Cardiac fibroblast (primary cell): ENCODE measurements around the gene MUC12.

ENCODE experiments used
- DNase-seq, 2 donors: peaks; one replicate each; pipeline versions ENCODE4 v3.0.0 to v3.0.0-alpha.2; 2010; ENCODE audit warnings: low read depth in 2 of 2
- H3K4me3 ChIP-seq, 2 donors: replicated peaks in 1 of 2; 1 replicate in 1 of 2; 2 replicates in 1 of 2; pipeline ENCODE4 v1.5.1; 2011; ENCODE audit warnings: low read depth in 2 of 2, low read length in 2 of 2, mild to moderate bottlenecking in 2 of 2, moderate library complexity in 1 of 2
- TF ChIP-seq, protein P1 (sequence below): IDR thresholded peaks from one replicate; pipeline ENCODE4 v1.5.1; 2011; ENCODE audit warnings: low read depth, mild to moderate bottlenecking, low read length, inconsistent platforms

MUC12 gene

GRCh38 chr7:100949933-100950443 is 19.4 kb upstream of the MUC12 start:
- no peak for DNase-seq
- TF ChIP-seq, protein P1, sequence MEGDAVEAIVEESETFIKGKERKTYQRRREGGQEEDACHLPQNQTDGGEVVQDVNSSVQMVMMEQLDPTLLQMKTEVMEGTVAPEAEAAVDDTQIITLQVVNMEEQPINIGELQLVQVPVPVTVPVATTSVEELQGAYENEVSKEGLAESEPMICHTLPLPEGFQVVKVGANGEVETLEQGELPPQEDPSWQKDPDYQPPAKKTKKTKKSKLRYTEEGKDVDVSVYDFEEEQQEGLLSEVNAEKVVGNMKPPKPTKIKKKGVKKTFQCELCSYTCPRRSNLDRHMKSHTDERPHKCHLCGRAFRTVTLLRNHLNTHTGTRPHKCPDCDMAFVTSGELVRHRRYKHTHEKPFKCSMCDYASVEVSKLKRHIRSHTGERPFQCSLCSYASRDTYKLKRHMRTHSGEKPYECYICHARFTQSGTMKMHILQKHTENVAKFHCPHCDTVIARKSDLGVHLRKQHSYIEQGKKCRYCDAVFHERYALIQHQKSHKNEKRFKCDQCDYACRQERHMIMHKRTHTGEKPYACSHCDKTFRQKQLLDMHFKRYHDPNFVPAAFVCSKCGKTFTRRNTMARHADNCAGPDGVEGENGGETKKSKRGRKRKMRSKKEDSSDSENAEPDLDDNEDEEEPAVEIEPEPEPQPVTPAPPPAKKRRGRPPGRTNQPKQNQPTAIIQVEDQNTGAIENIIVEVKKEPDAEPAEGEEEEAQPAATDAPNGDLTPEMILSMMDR, result no peak
- no peak overlapping the region for H3K4me3 ChIP-seq

DNA sequence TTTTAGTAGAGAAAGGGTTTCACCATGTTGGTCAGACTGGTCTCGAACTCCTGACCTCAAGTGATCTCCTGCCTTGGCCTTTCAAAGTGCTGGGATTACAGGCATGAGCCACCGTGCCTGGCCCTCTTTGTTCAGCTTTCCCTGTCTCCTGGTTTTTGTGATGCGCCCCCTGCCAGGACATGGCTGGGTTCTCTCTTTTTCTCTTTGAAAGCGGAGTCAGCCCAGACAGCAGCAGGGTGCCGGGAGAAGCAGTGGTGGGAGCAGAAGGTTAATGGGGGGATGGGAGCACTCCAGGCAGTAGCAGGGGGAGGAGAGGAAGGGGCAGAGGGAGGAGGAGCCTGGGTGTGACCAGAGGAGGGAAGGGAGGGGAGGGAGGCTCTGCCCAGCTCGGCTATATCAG is 18.2 kb upstream of the MUC12 start:
- H3K4me3 ChIP-seq, result no peak overlapping the region
- DNase-seq, result no peak
- TF ChIP-seq, protein P1, result no peak

GRCh38 chr7:100951888-100952560 is 17.3 kb upstream of the MUC12 start:
- H3K4me3 ChIP-seq, result no peak overlapping the region
- TF ChIP-seq, protein P1, result no peak
- no peak for DNase-seq

- TF ChIP-seq, protein P1, result no peak
- no peak for DNase-seq
- no peak overlapping the region for H3K4me3 ChIP-seq
Measured at GRCh38 chr7:100952641-100953040, 16.7 kb upstream of the MUC12 start.

- TF ChIP-seq, protein P1, result no peak
- no peak for DNase-seq
- no peak overlapping the region for H3K4me3 ChIP-seq
Measured at GRCh38 chr7:100957832-100958421, 11.4 kb upstream of the MUC12 start.

GRCh38 chr7:100959894-100960293 is 9.5 kb upstream of the MUC12 start:
- TF ChIP-seq, protein P1, result no peak
- no peak overlapping the region for H3K4me3 ChIP-seq
- no peak for DNase-seq
